GM12874 (cell line): Measurements from ENCODE around the gene ZBTB45.

Experiments
- TF ChIP-seq, protein P1 (sequence below): IDR thresholded peaks from 2 replicates; pipeline ENCODE4 v1.5.1; 2011; ENCODE audit warnings: low read depth, mild to moderate bottlenecking, control low read depth, low read length, moderate library complexity; ENCODE audit not compliant: insufficient read depth

ZBTB45 gene

GRCh38 chr19:58519087-58519354, 589 bp downstream of the ZBTB45 start:
- TF ChIP-seq, protein P1, sequence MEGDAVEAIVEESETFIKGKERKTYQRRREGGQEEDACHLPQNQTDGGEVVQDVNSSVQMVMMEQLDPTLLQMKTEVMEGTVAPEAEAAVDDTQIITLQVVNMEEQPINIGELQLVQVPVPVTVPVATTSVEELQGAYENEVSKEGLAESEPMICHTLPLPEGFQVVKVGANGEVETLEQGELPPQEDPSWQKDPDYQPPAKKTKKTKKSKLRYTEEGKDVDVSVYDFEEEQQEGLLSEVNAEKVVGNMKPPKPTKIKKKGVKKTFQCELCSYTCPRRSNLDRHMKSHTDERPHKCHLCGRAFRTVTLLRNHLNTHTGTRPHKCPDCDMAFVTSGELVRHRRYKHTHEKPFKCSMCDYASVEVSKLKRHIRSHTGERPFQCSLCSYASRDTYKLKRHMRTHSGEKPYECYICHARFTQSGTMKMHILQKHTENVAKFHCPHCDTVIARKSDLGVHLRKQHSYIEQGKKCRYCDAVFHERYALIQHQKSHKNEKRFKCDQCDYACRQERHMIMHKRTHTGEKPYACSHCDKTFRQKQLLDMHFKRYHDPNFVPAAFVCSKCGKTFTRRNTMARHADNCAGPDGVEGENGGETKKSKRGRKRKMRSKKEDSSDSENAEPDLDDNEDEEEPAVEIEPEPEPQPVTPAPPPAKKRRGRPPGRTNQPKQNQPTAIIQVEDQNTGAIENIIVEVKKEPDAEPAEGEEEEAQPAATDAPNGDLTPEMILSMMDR: peak; percentile 49; the same call in 1 of the 2 replicates

DNA sequence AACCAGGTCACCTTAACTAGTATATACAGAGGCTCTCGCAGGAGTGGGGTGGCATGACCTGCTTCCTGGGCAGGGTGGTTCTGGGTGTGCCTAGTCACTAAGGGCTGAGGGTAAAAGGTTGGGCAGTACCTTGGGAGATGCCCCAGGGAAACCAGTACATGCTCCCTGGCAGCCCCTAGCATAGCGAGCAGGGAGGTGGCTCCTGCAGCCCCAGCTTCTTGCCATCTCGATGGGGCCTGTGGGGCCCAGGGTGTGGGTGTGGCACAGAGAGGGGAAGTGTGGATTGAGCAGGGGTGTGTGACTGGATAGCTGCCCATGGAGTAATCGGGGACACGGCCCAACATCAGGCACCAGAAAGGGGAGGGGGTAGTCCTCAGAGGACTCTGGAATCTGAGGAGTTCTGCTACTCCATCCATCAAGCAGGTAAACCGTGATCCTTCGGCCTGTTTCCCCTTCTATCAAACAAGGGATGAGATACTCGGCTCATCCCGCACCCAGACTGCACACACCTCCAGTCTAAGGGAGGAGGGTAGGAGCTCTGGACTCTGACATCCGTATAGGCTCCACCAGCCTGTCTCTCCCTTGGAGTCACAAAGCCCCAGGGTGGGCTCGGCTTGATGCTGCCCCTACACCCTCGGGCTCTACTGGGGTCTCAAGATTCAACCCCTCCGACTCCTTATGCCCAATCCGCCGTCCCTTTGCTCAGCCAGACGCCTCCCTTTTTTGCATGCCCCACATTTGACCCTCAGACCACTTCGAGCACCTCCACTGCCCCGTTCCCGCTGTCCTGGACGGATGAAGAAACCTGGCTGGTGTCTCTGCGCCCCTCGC, 1.1 kb downstream of the ZBTB45 start:
- TF ChIP-seq, protein P1: no peak

DNA sequence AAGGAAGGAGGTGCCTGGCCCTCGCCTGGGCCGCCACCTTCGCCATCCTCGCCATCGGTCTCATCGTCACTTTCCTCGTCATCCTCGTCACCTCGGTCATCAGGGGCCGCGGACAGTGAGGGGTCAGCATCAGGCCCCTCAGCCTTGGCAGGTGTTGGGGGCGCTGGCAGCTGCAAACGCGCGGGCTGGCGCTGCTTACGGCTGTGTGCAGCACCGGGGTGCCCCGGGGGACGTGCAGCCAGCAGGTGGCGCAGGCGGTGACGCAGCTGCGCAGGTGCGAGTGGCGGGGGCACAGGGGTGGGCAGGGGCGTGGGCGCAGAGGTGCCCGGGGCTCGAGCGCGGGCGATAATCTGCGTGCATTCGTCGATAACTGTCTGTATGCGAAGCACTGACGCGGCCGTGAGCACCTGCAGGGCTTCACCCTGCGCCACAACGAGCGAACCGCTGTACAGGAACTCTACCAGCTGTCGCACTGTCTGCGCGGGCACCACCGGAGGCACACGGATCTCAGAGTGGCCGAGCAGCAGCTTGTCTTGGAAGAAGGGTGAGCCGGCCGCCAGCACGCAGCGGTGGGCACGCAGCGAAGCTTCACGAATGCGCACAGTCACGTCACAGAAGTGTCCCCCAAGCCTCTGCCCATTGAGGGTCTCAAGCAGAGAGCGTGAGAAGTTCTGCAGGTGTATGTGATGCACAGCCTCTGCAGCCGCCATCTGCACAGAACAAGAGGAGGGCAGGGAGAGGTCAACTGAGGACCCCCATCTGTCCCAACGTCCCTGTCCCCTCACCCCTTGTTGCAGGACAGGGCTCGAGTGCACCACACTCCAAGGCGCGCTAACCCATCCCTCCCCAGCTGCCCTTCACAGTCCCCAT, 2.4 kb downstream of the ZBTB45 start:
- TF ChIP-seq, protein P1: 0 out of 2 replicates have a peak, but pooled peaks have one; percentile 14

GRCh38 chr19:58516246-58516836, 3.3 kb downstream of the ZBTB45 start:
- TF ChIP-seq, protein P1: no peak

DNA sequence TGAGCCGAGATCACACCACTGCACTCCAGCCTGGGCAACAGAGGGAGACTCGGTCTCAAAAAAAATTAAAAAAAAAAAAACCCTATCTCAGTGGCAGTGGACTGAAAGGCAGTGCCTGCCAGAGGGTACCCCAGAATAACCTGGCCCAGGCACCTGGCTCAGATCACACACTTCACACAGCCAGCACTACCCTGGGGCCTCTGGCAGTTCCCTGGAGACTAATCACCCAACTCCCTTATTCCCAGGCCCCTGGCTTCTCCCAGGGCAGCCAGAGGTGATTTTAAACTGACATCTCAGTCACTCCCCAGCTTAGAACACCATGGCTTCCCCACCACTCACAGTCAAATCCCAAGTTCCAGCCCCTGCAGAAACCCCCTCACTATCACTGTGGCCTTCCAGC, 4.4 kb downstream of the ZBTB45 start:
- TF ChIP-seq, protein P1: no peak

GRCh38 chr19:58514564-58515022, 5.0 kb downstream of the ZBTB45 start:
- TF ChIP-seq, protein P1: no peak

DNA sequence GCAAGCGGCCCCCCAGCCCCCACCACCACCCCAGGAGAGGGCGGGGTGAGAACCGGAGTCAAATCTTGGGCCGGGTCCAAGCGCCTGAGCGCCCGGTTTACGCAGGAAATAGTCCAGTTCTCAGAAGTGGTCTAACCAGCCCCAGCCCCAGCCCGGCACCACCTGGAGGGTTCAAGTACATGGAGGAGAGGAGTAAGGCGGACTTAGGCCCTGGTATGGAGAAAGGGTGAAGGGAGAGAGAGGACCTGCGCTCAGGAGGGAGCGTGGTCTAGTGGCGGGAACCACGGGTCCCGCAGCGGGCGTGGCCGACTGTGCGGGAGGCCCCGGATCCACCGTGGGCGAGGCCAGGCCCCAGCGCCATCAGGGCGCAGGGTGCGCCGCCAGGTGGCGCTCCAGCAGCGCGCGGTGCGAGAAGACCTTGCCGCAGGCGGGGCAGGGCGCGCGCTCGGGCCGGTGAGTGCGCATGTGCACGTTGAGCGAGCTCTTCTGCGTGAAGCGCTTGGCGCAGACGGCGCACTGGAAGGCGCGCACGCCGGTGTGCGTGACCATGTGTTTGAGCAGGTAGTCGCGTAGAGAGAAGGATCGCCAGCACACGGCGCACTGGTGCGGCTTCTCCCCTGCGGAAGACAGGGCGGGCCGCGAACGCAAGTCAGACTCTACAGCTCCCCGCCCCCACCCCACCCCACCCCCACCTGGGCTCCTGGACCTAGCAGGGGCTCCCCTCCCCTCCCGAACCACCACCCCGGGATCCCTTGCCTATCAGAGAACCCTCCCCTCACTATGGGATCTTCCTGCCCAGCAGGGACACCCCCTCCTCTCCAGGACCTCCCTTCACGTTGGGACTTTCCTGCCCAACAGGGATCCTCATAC, 5.7 kb downstream of the ZBTB45 start:
- TF ChIP-seq, protein P1: peak; percentile 98
